Esophagus muscularis mucosa (tissue), 3 donors: ENCODE data around the gene SPATA21.

Experiments
- POLR2A ChIP-seq: fragments of 450-650 bp; IDR thresholded peaks from one replicate; pipeline ENCODE4 v1.6.1; 2017; ENCODE audit warnings: antibody characterized with exemption, moderate library complexity, mild to moderate bottlenecking, low read depth
- TF ChIP-seq, protein P1 (sequence below), 3 experiments: fragments of 200-600 bp in 2 of 3; fragments of 450-650 bp in 1 of 3; sonication (generic) in 2 of 3; IDR thresholded peaks; one replicate each; pipeline ENCODE4 v1.5.1; 2017 to 2019; ENCODE audit warnings: antibody characterized with exemption in 3 of 3, mild to moderate bottlenecking in 2 of 3, moderate library complexity in 1 of 3

- TF ChIP-seq, protein P1, sequence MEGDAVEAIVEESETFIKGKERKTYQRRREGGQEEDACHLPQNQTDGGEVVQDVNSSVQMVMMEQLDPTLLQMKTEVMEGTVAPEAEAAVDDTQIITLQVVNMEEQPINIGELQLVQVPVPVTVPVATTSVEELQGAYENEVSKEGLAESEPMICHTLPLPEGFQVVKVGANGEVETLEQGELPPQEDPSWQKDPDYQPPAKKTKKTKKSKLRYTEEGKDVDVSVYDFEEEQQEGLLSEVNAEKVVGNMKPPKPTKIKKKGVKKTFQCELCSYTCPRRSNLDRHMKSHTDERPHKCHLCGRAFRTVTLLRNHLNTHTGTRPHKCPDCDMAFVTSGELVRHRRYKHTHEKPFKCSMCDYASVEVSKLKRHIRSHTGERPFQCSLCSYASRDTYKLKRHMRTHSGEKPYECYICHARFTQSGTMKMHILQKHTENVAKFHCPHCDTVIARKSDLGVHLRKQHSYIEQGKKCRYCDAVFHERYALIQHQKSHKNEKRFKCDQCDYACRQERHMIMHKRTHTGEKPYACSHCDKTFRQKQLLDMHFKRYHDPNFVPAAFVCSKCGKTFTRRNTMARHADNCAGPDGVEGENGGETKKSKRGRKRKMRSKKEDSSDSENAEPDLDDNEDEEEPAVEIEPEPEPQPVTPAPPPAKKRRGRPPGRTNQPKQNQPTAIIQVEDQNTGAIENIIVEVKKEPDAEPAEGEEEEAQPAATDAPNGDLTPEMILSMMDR (IDR thresholded peaks at IDR 0.05), result no peak
- TF ChIP-seq POLR2A, result no peak
These were observed 3.2 kb downstream of the SPATA21 start for GRCh38 chr1:16434007-16434406.
